H4 (cell line): ENCODE results near the gene GPR21. TPM values are rescaled to one million over a fixed set of nuclear protein-coding genes. Genes with fewer than 3 reads are reported as not detected.

Experiments
- DNase-seq: peaks from one replicate; pipeline ENCODE4 v3.0.0-alpha.2; 2015; ENCODE audit warnings: low spot score
- total RNA-seq: library from RNA; depleted of rRNA; stranded (reverse); fragments of >200 nt; shearing (Covaris generic); gene quantifications from 2 replicates; pipeline ENCODE4 v1.2.3, GENCODE V29; 2014

The GPR21 gene
- total RNA-seq, 1 experiment from 2014 or later: not detected

GRCh38 chr9:123033864-123034601 lies 566 bp downstream of the GPR21 start:
- no peak for DNase-seq

- no peak for DNase-seq
These were observed 1.5 kb downstream of the GPR21 start for GRCh38 chr9:123034881-123035510.

GRCh38 chr9:123035791-123036190 lies 2.3 kb downstream of the GPR21 start:
- no peak for DNase-seq

GRCh38 chr9:123036893-123037545 lies 3.6 kb downstream of the GPR21 start:
- no peak for DNase-seq

GRCh38 chr9:123039617-123040219 lies 6.3 kb downstream of the GPR21 start:
- no peak for DNase-seq

GRCh38 chr9:123040801-123041200 lies 7.3 kb downstream of the GPR21 start:
- DNase-seq: no peak

GRCh38 chr9:123041489-123041888 lies 8.0 kb downstream of the GPR21 start:
- no peak for DNase-seq

- no peak for DNase-seq
These were observed 9.8 kb downstream of the GPR21 start for GRCh38 chr9:123043081-123043939.

GRCh38 chr9:123044586-123044985 lies 11.1 kb downstream of the GPR21 start:
- no peak for DNase-seq

- no peak for DNase-seq
These were observed 13.1 kb downstream of the GPR21 start for GRCh38 chr9:123046406-123047195.

- DNase-seq: no peak
These were observed 15.3 kb downstream of the GPR21 start for GRCh38 chr9:123048748-123049147.

- peak; percentile 20 for DNase-seq
These were observed 16.2 kb downstream of the GPR21 start for GRCh38 chr9:123049589-123050222.

GRCh38 chr9:123053046-123053445 lies 19.6 kb downstream of the GPR21 start:
- DNase-seq: no peak

GRCh38 chr9:123053711-123054110 lies 20.2 kb downstream of the GPR21 start:
- DNase-seq: no peak

- no peak for DNase-seq
These were observed 25.4 kb downstream of the GPR21 start for GRCh38 chr9:123058834-123059233.

GRCh38 chr9:123059472-123060220 lies 26.2 kb downstream of the GPR21 start:
- no peak for DNase-seq

- no peak for DNase-seq
These were observed 27.7 kb downstream of the GPR21 start for GRCh38 chr9:123061216-123061615.

GRCh38 chr9:123062351-123063176 lies 29.1 kb downstream of the GPR21 start:
- no peak for DNase-seq

GRCh38 chr9:123063177-123063598 lies 29.7 kb downstream of the GPR21 start:
- no peak for DNase-seq
